ENCODE measurements around the gene NFE2.

Gene NFE2

DNA sequence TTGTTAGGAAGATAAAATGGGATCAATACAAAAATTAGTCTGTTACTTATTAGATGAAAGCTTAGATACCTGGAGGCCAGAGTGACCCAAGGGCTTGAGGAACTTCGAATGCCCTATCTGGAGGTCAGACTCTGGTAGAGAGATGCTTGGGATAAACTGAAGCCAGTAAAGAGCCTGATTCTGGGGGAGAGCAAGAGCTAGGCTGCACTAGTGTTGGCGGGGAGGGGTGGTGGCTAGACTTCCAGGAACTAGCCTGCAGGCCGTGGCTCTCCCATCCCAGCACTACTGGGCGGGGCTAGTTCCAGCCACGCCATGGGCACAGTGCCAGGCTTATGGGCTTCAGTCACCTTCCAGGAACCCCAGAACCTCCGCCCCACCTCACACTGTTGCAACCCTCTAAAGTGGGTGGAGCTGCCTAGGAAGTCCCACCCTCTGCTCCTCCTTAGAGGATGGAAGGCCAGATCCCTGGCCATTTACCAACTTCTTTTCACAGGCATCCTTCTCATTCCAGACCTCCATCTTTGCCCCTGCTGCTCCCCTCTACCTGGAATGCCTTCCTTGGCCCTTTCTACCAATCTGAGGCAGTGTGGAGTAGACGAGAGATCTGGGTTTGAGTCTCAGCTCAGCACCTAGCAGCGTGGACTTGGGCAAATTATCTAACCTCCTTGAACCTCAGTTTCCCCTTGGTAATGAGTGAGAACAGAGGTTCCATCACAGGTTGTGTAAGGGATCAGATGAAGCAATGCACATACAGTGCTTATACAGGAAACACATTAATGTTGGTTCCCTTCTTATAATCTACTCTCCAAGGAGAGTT is 6.3 kb upstream of the NFE2 start:
- no peak for DNase-seq (ENCODE audit: low read depth in 2 of 2)

- DNase-seq (ENCODE audit: low read depth in 2 of 2): no peak
Measured at GRCh38 chr12:54304187-54304810, 3.5 kb upstream of the NFE2 start.

DNA sequence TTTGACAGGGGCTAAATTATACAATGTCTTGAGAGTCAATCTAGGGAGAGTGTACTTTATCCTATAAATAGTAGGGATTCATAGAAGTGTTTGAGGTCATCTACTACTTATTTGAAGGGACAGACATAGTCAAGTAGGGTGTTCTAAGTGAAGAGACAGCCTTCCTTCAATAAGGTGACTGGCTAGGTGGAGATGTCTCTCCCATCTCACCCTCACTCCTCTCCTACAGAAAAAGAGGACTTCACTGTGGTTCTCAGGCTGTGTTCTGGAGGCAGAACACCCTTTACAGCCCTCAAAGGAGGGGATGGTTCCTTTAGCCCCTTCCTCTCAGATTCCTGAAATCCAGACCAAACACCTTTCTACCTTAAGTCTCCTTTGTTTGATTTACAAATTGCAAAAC is 2.8 kb upstream of the NFE2 start:
- no peak for DNase-seq (ENCODE audit: low read depth in 2 of 2)

- no peak for DNase-seq (ENCODE audit: low read depth in 2 of 2)
Measured at GRCh38 chr12:54301428-54302048, 723 bp upstream of the NFE2 start.

GRCh38 chr12:54300225-54300731 is 537 bp downstream of the NFE2 start:
- DNase-seq (ENCODE audit: low read depth in 2 of 2): no peak

DNA sequence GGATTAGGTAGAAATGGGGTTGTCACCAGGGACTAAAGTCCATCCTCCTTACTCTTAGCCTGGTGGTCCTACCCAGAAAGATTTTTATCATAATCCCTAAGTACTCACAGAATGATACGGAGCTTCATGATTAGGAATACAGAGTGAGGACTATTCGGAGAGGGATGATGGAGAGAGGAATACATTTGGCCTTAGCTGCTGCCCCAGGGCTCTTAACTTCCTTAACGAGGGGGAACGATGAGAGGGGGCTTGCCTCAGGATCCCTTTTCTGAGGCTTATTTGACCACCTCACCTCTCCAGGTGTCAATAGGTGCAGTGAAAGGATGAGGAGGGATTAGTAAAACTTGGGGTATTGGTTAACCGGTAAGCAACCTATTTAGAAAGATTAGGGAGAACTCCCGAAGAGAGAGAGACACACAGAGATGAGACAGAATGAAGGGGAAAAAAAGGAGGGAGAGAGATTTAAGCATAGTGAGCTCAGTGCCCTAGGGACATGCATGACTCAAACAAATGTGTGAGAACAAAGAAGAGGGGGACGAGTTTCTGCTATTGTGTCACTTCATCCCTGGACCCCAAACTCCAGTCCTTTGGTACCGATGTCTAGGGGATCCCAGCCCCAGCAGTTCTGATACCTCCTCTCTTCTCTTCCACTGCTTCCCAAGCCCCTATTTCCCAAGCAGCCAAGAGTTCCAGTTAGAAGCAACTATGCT is 1.1 kb downstream of the NFE2 start:
- no peak for DNase-seq (ENCODE audit: low read depth in 2 of 2)

GRCh38 chr12:54298904-54299303 is 1.9 kb downstream of the NFE2 start:
- DNase-seq (ENCODE audit: low read depth in 2 of 2): no peak

GRCh38 chr12:54296393-54297099 is 4.3 kb downstream of the NFE2 start:
- no peak for DNase-seq (ENCODE audit: low read depth in 2 of 2)

GRCh38 chr12:54294953-54295566 is 5.8 kb downstream of the NFE2 start:
- no peak for DNase-seq (ENCODE audit: low read depth in 2 of 2)

GRCh38 chr12:54294152-54294952 is 6.5 kb downstream of the NFE2 start:
- DNase-seq (ENCODE audit: low read depth in 2 of 2): peak in 1 of 2 donors; percentile 53

- DNase-seq (ENCODE audit: low read depth in 2 of 2): no peak
Measured at GRCh38 chr12:54292931-54293241, 7.9 kb downstream of the NFE2 start.

- no peak for DNase-seq (ENCODE audit: low read depth in 2 of 2)
Measured at GRCh38 chr12:54292083-54292930, 8.5 kb downstream of the NFE2 start.

- no peak for DNase-seq (ENCODE audit: low read depth in 2 of 2)
Measured at GRCh38 chr12:54287261-54288157, 13.3 kb downstream of the NFE2 start.

DNA sequence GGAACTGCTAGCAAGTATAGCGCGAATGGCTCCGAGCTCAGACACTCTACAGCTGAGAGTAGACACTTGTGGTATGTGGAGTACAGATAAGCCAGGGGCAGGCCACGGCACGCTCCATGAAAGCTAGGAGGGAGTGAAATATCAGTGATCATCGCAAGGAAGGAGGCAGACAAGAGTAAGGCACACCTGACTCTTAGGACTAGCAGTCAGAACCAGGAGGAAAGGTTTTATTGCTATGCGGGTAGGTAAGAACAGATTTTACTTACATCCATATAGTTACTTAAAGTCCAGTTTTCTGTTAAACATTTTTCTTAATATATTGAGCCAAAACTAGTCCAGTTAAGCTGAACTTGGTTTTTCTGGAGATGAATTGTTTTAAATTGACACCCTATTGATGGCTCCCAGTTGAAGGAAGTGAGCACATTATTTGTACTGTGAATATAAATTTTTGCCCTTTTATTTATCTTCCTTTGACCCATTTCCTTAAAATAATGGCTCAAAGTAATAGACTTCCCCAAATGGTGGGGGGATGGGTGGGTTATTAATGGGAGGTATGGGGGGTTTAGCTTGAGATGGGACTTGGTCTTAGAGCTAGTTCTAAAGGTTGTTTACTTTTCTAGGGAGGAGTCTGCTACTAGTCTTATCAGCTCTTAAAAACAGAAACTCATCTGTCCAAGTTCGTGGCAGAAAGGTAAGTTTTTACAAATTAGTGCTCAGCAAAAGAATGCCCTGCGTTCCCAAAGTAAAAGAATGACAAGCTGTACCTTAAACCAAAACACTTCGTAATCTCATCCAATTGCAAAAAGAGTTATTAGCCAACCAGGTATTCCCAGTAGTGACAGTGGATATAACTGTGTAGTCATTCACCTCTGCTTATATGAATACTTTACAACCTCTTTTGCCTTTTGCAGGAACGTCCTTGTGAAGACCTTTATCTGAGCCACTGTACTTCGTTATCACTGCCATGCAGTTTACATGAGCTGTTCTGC is 14.5 kb downstream of the NFE2 start:
- no peak for DNase-seq (ENCODE audit: low read depth in 2 of 2)

GRCh38 chr12:54285150-54286041 is 15.4 kb downstream of the NFE2 start:
- no peak for DNase-seq (ENCODE audit: low read depth in 2 of 2)
